ENCODE results near the gene SYNM. TPM values are rescaled to one million over a fixed set of nuclear protein-coding genes. Genes with fewer than 3 reads are reported as not detected.

SYNM gene
- total RNA-seq, 6 experiments from 2014 or later = 4.6 to 7.6 (median 7.4) TPM

GRCh38 chr15:99149366-99149765 lies 44.5 kb downstream of the SYNM start:
- Mint-ChIP-seq H3K27me3 (ENCODE audit: insufficient read depth) (no peaks in the 10 kb centered on the region; the same call in 1 of the 2 replicates), H3K9me3 (no peaks in the 10 kb centered on the region), H3K36me3 (ENCODE audit: low read depth) (peaks cover 26% of the 10 kb centered on the region), H3K27ac (no peak overlapping the region), H3K4me3 (no peak overlapping the region), H3K4me1 (ENCODE audit: low read depth) (peaks cover 15% of the 10 kb centered on the region)
- TF ChIP-seq CTCF (IDR thresholded peaks at IDR 0.05) = no peak
- DNase-seq = no peak

- Mint-ChIP-seq H3K4me3 (no peak overlapping the region), H3K4me1 (ENCODE audit: low read depth) (peaks cover 26% of the 10 kb centered on the region), H3K27me3 (ENCODE audit: insufficient read depth) (no peaks in the 10 kb centered on the region; the same call in 1 of the 2 replicates), H3K36me3 (ENCODE audit: low read depth) (peaks cover 36% of the 10 kb centered on the region), H3K9me3 (no peaks in the 10 kb centered on the region), H3K27ac (no peak overlapping the region)
- no peak for TF ChIP-seq CTCF (IDR thresholded peaks at IDR 0.05)
- no peak for DNase-seq
Observed at GRCh38 chr15:99151156-99151555, 46.3 kb downstream of the SYNM start.

GRCh38 chr15:99153026-99153535 lies 48.2 kb downstream of the SYNM start:
- Mint-ChIP-seq H3K4me1 (ENCODE audit: low read depth) (peaks cover 44% of the 10 kb centered on the region), H3K27ac (no peak overlapping the region), H3K4me3 (no peak overlapping the region), H3K27me3 (ENCODE audit: insufficient read depth) (peaks cover under 1% of the 10 kb centered on the region), H3K9me3 (no peaks in the 10 kb centered on the region), H3K36me3 (ENCODE audit: low read depth) (peaks cover 45% of the 10 kb centered on the region)
- TF ChIP-seq CTCF (IDR thresholded peaks at IDR 0.05) = no peak
- DNase-seq = no peak

GRCh38 chr15:99154271-99154670 lies 49.4 kb downstream of the SYNM start:
- Mint-ChIP-seq H3K4me3 (no peak overlapping the region), H3K36me3 (ENCODE audit: low read depth) (peaks cover 55% of the 10 kb centered on the region), H3K27ac (no peak overlapping the region), H3K9me3 (no peaks in the 10 kb centered on the region), H3K4me1 (ENCODE audit: low read depth) (peaks cover 45% of the 10 kb centered on the region), H3K27me3 (ENCODE audit: insufficient read depth) (peaks cover 2% of the 10 kb centered on the region)
- DNase-seq = no peak
- no peak for TF ChIP-seq CTCF (IDR thresholded peaks at IDR 0.05)

- Mint-ChIP-seq H3K9me3 (no peaks in the 10 kb centered on the region), H3K4me3 (0 out of 2 replicates have a peak overlapping the region, but pooled peaks have one; percentile 24), H3K36me3 (ENCODE audit: low read depth) (peaks cover 56% of the 10 kb centered on the region), H3K4me1 (ENCODE audit: low read depth) (peaks cover 45% of the 10 kb centered on the region), H3K27me3 (ENCODE audit: insufficient read depth) (peaks cover 2% of the 10 kb centered on the region), H3K27ac (peak overlapping the region; percentile 53)
- peak; percentile 12 for DNase-seq
- no peak for TF ChIP-seq CTCF (IDR thresholded peaks at IDR 0.05)
Observed at GRCh38 chr15:99155961-99156443, 51.1 kb downstream of the SYNM start.
